Measurements from ENCODE around the gene RDH13. TPM values are rescaled to one million over a fixed set of nuclear protein-coding genes. Genes with fewer than 3 reads are reported as not detected.

The RDH13 gene
- total and polyA plus RNA-seq, 12 donors: 21.4 to 72.0 (median 53.2) TPM

DNA sequence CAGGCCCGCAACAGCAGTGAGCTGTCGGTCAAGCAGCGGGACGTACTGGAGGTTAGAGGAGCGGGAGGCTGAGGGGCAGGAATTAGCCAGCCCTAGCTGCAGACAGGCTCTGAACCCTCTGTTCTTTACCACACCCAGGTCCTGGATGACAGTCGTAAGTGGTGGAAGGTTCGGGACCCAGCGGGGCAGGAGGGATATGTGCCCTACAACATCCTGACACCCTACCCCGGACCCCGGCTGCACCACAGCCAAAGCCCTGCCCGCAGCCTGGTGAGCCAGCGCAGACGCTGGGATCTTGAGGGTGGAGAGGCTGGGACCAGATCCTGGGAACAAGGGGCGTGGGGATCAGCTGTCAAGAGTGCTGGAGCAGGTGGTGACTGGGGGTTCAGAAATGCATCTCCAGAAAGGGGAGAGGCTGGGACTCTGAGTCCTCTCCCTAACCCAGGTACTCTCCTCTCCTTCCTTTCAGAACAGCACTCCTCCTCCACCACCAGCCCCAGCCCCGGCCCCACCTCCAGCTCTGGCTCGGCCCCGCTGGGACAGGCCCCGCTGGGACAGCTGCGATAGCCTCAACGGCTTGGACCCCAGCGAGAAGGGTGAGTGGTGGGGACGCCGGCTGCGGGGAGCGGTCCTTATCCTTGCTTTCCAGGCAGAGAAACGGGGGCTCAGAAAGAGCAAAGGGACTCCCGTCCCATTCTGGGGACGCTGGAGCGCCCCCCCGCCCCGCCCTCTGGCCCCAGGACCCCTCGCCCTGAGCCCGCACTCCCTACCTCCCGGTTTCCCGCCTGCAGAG lies 23.2 kb upstream of the RDH13 start:
- peak overlapping the region; percentile 5 to 68 (median 56) for H3K4me3 ChIP-seq
- no peaks in the 10 kb centered on the region for H3K9me3 ChIP-seq
- H3K4me1 ChIP-seq: peaks cover 13 to 54% (median 35%) of the 10 kb centered on the region in 9 donors
- peaks cover 17 to 74% (median 52%) of the 10 kb centered on the region in 7 donors for H3K27me3 ChIP-seq
- DNase-seq (no peak), ATAC-seq (no peak)
- 23 to 29% methylated on average over 35 of the region's 35 CpGs for WGBS, 2 donors
- intact Hi-C loops (cut with DNase I): loop anchor here in 1 of 10 donors (2.0 kb wide), 1 partner anchor 31 kb away; the partner anchor contains the start of gene PPP1R12C
- peaks cover 0 to 16% (median 8%) of the 10 kb centered on the region in 9 donors for H3K36me3 ChIP-seq
- H3K27ac ChIP-seq: peak overlapping the region in 3 of 10 donors; percentile 23 to 64 (median 43)
- TF ChIP-seq, protein P1, sequence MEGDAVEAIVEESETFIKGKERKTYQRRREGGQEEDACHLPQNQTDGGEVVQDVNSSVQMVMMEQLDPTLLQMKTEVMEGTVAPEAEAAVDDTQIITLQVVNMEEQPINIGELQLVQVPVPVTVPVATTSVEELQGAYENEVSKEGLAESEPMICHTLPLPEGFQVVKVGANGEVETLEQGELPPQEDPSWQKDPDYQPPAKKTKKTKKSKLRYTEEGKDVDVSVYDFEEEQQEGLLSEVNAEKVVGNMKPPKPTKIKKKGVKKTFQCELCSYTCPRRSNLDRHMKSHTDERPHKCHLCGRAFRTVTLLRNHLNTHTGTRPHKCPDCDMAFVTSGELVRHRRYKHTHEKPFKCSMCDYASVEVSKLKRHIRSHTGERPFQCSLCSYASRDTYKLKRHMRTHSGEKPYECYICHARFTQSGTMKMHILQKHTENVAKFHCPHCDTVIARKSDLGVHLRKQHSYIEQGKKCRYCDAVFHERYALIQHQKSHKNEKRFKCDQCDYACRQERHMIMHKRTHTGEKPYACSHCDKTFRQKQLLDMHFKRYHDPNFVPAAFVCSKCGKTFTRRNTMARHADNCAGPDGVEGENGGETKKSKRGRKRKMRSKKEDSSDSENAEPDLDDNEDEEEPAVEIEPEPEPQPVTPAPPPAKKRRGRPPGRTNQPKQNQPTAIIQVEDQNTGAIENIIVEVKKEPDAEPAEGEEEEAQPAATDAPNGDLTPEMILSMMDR (IDR thresholded peaks at IDR 0.05): no peak

DNA sequence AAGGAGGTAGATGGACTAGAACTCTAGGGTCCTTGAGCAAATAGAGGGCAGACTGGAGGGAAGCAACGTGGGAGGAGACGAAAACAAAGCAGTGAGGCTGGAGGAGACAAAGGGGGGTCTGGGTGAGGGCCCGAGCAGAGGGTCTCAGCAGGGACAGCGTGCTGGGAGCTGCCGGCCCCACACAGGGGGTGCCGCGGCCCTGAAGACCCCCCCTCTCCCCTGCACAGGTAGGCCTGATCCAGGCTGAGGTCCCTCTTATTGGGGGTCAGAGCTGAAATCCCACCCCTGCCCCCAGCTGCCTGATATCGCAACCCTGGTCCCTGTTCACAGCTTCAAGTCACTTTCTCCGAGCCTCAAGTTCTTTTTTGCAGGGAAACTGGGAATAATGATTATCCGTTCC lies 21.5 kb upstream of the RDH13 start:
- H3K4me3 ChIP-seq: no peak overlapping the region
- 81 to 86% methylated on average over 10 of the region's 10 CpGs for WGBS, 2 donors
- H3K4me1 ChIP-seq: peaks cover 14 to 66% (median 46%) of the 10 kb centered on the region in 9 donors
- H3K27ac ChIP-seq: no peak overlapping the region
- ATAC-seq (no peak), DNase-seq (no peak)
- no peaks in the 10 kb centered on the region for H3K36me3 ChIP-seq
- H3K27me3 ChIP-seq: peaks cover 31 to 91% (median 69%) of the 10 kb centered on the region in 7 donors
- TF ChIP-seq, protein P1 (IDR thresholded peaks at IDR 0.05): no peak
- no peaks in the 10 kb centered on the region for H3K9me3 ChIP-seq
- intact Hi-C loops (cut with DNase I): no loop called here

GRCh38 chr19:55083004-55083850 lies 20.3 kb upstream of the RDH13 start:
- TF ChIP-seq, protein P1 (IDR thresholded peaks at IDR 0.05): no peak
- Histone ChIP-seq H3K27me3 (peaks cover 31 to 95% (median 76%) of the 10 kb centered on the region in 7 donors), H3K9me3 (no peaks in the 10 kb centered on the region), H3K36me3 (no peaks in the 10 kb centered on the region), H3K4me1 (peaks cover 11 to 54% (median 41%) of the 10 kb centered on the region in 9 donors), H3K27ac (no peak overlapping the region), H3K4me3 (no peak overlapping the region)
- ATAC-seq (no peak), DNase-seq (no peak)
- intact Hi-C loops (cut with DNase I): no loop called here
- WGBS, 2 donors: 35 to 38% methylated on average over 42 of the region's 42 CpGs
